ENCODE measurements around the gene CHPT1.
"Not testable (repeated sequence)": the region's sequence is repeated elsewhere in the genome, so short reads cannot be mapped to it uniquely, and the experiment has no call there.

Gene CHPT1

GRCh38 chr12:101729842-101730241 is 32.4 kb downstream of the CHPT1 start:
- DNase-seq: no peak

GRCh38 chr12:101732318-101732717 is 34.9 kb downstream of the CHPT1 start:
- no peak for DNase-seq

- DNase-seq: no peak
These were observed 35.7 kb downstream of the CHPT1 start for GRCh38 chr12:101733166-101733565.

GRCh38 chr12:101734482-101734881 is 37.0 kb downstream of the CHPT1 start:
- DNase-seq: not testable (repeated sequence)

- DNase-seq: no peak
These were observed 40.0 kb downstream of the CHPT1 start for GRCh38 chr12:101737476-101737875.

- no peak for DNase-seq
These were observed 41.7 kb downstream of the CHPT1 start, which contains the start of gene SYCP3 for GRCh38 chr12:101738920-101739665. Gene SYCP3, minus strand, starts transcription at chr12:101739462. Its CDS starts 1,527 bp downstream, at chr12:101737935.

GRCh38 chr12:101740566-101740965 is 43.1 kb downstream of the CHPT1 start:
- no peak for DNase-seq

GRCh38 chr12:101740980-101741379 is 43.5 kb downstream of the CHPT1 start:
- DNase-seq: no peak

GRCh38 chr12:101743242-101743641 is 45.8 kb downstream of the CHPT1 start:
- DNase-seq: no peak

- DNase-seq: peak in 1 of 2 experiments; percentile 14
These were observed 46.5 kb downstream of the CHPT1 start for GRCh38 chr12:101743724-101744472.

GRCh38 chr12:101745481-101745880 is 48.0 kb downstream of the CHPT1 start:
- DNase-seq: no peak

- DNase-seq: no peak
These were observed 48.8 kb downstream of the CHPT1 start for GRCh38 chr12:101746196-101746595.

GRCh38 chr12:101746661-101747060 is 49.2 kb downstream of the CHPT1 start:
- no peak for DNase-seq

GRCh38 chr12:101747697-101748096 is 50.3 kb downstream of the CHPT1 start:
- DNase-seq: peak; percentile 71 to 72

GRCh38 chr12:101748907-101749306 is 51.5 kb downstream of the CHPT1 start:
- no peak for DNase-seq

- DNase-seq: no peak
These were observed 52.2 kb downstream of the CHPT1 start for GRCh38 chr12:101749657-101750056.

GRCh38 chr12:101750152-101750551 is 52.7 kb downstream of the CHPT1 start:
- DNase-seq: no peak

- peak; percentile 41 to 61 for DNase-seq
These were observed 62.1 kb downstream of the CHPT1 start for GRCh38 chr12:101759396-101760047.

GRCh38 chr12:101761350-101761749 is 63.9 kb downstream of the CHPT1 start:
- DNase-seq: no peak

GRCh38 chr12:101761781-101762180 is 64.3 kb downstream of the CHPT1 start:
- DNase-seq: no peak

- DNase-seq: peak; percentile 32 to 46
These were observed 65.9 kb downstream of the CHPT1 start for GRCh38 chr12:101763246-101763931.

- DNase-seq: no peak
These were observed 66.8 kb downstream of the CHPT1 start for GRCh38 chr12:101764051-101764792.

Data from Kasumi-1 (cell line).